ENCODE measurements around the gene EFNA5.

Gene EFNA5

DNA sequence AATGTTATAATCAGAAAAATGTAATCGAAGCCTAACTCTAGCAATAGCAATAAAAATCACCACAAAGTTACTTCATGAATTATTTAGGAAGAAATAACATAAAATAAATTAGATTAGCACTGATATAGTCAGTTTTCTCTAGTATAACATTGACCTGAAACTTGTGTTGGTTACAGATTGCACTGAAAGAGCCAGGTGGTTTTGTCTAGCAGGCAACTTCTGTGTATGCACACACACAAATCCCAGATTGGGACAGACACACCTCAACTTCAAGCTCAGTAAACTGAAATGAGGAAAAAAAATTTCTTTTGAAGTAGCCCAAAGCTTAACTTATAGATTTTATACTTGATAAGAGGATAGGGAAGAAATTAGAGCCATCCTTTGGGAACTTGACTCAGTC lies 129.3 kb downstream of the EFNA5 start:
- no peak for DNase-seq
- Histone ChIP-seq H3K36me3 (ENCODE audit: control insufficient read depth, insufficient read depth, low read length) (no peaks in the 10 kb centered on the region), H3K4me1 (ENCODE audit: control insufficient read depth, insufficient read depth, low read length, poor library complexity, severe bottlenecking) (no peaks in the 10 kb centered on the region), H3K27me3 (replicated peaks; ENCODE audit: control insufficient read depth, insufficient read depth, low read length, poor library complexity, severe bottlenecking) (no peaks in the 10 kb centered on the region), H3K9me3 (ENCODE audit: control insufficient read depth, low read length) (no peaks in the 10 kb centered on the region), H3K27ac (ENCODE audit: insufficient read depth, low read length, poor library complexity, severe bottlenecking) (no peak overlapping the region), H3K4me3 (ENCODE audit: insufficient read depth, low read depth, low read length, poor library complexity, severe bottlenecking) (no peak overlapping the region)

DNA sequence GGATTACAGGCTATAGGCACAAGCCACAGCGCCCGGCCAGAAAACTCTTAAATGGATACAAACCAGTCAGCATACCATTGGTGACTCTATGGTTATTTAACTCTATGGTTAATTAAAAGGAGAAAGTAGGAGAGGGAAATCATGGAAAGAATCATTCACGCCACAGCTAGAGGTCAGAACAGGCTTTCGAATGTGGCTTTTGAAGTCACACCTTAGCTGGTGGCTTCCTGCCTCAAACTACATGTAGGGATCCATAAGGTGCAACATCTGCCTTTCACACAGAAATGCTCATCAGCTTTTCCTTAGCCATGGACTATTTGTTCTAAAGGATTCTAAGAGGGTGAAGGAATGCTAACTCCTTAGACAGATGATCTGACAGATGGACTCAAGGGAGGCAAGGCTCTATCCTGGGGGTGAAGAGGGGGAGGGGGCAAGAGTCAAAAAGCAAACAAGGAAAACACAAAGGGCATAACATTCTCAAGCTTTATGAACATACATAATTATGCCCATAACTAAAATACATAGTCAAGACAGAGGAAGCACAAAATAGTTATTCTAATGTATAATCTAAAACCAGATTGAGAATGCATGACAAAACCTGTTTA lies 130.9 kb downstream of the EFNA5 start:
- Histone ChIP-seq H3K27ac (ENCODE audit: insufficient read depth, low read length, poor library complexity, severe bottlenecking) (no peak overlapping the region), H3K9me3 (ENCODE audit: control insufficient read depth, low read length) (no peaks in the 10 kb centered on the region), H3K27me3 (replicated peaks; ENCODE audit: control insufficient read depth, insufficient read depth, low read length, poor library complexity, severe bottlenecking) (no peaks in the 10 kb centered on the region), H3K4me1 (ENCODE audit: control insufficient read depth, insufficient read depth, low read length, poor library complexity, severe bottlenecking) (no peaks in the 10 kb centered on the region), H3K36me3 (ENCODE audit: control insufficient read depth, insufficient read depth, low read length) (no peaks in the 10 kb centered on the region), H3K4me3 (ENCODE audit: insufficient read depth, low read depth, low read length, poor library complexity, severe bottlenecking) (no peak overlapping the region)
- DNase-seq, result no peak

DNA sequence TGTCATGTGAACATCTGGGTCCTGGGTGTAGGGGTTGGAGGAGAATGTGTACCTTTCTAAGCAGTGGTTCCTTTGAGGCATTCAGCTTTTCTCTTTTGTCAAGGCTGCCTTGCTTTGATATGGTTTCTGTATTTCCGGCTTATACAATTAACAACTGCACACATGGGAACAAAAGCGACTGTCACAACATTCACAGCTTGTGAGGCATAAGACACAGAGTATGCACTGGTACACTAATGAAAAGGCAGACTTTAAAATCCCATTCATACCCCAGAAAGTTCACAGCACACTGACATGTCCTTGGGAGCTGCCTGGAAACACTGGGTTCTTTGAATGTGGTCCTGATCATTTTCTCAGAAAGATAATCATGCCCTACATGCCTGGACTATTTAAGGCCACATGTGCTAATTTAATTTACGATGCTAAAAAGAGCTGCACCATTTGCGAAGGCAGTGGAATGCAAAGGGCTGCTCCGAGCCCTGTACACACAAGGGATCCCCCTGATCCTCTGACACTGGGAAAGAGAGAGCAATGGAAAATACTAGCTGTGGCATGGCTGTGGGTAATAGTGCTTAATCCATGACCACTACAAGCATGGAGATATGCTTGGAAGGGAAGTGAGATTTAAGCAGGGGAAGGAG lies 131.8 kb downstream of the EFNA5 start:
- H3K9me3 ChIP-seq (ENCODE audit: control insufficient read depth, low read length), result no peaks in the 10 kb centered on the region
- no peaks in the 10 kb centered on the region for H3K36me3 ChIP-seq (ENCODE audit: control insufficient read depth, insufficient read depth, low read length)
- H3K27ac ChIP-seq (ENCODE audit: insufficient read depth, low read length, poor library complexity, severe bottlenecking), result no peak overlapping the region
- no peak overlapping the region for H3K4me3 ChIP-seq (ENCODE audit: insufficient read depth, low read depth, low read length, poor library complexity, severe bottlenecking)
- DNase-seq, result no peak
- H3K4me1 ChIP-seq (ENCODE audit: control insufficient read depth, insufficient read depth, low read length, poor library complexity, severe bottlenecking), result no peaks in the 10 kb centered on the region
- no peaks in the 10 kb centered on the region for H3K27me3 ChIP-seq (replicated peaks; ENCODE audit: control insufficient read depth, insufficient read depth, low read length, poor library complexity, severe bottlenecking)

DNA sequence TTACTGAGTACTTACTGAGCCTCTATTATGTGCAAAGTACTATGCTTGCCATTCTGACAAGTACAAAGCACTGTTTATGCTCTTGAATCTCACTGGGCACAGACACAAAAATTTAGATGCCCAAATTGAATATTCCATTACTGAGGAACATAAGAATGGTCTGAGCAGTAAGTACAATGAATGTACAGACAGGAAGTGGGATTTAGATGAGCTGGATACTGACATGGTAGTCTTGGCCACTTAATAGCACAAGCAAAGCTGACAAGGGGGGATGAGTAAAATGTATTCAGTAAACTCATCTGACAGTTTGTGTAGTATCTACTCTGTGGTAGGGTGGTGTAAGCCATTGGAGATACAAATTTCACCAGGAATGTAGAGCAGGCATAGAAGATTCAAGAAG lies 132.4 kb downstream of the EFNA5 start:
- no peaks in the 10 kb centered on the region for H3K36me3 ChIP-seq (ENCODE audit: control insufficient read depth, insufficient read depth, low read length)
- no peaks in the 10 kb centered on the region for H3K9me3 ChIP-seq (ENCODE audit: control insufficient read depth, low read length)
- no peak overlapping the region for H3K4me3 ChIP-seq (ENCODE audit: insufficient read depth, low read depth, low read length, poor library complexity, severe bottlenecking)
- no peaks in the 10 kb centered on the region for H3K27me3 ChIP-seq (replicated peaks; ENCODE audit: control insufficient read depth, insufficient read depth, low read length, poor library complexity, severe bottlenecking)
- H3K4me1 ChIP-seq (ENCODE audit: control insufficient read depth, insufficient read depth, low read length, poor library complexity, severe bottlenecking), result no peaks in the 10 kb centered on the region
- no peak overlapping the region for H3K27ac ChIP-seq (ENCODE audit: insufficient read depth, low read length, poor library complexity, severe bottlenecking)
- no peak for DNase-seq

DNA sequence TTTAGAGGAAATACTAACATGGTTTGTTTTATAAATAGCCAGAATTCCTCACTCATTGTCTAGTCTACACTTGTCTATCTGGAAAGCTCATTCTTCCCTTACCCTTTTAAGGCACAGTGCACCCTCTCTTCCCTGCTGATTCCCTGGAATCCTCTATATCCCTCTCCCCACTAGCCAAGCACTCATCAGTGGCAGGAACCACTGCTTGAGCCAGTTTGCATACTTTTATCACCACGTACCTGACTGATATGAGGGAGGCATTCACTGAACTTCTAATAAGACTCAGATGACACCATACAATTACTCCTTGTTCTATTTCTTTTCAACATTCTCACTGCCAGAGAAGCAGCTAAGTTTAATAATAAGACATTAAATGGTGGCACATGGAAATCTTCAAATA lies 134.9 kb downstream of the EFNA5 start:
- no peak for DNase-seq
- no peak overlapping the region for H3K4me3 ChIP-seq (ENCODE audit: insufficient read depth, low read depth, low read length, poor library complexity, severe bottlenecking)
- no peaks in the 10 kb centered on the region for H3K9me3 ChIP-seq (ENCODE audit: control insufficient read depth, low read length)
- H3K4me1 ChIP-seq (ENCODE audit: control insufficient read depth, insufficient read depth, low read length, poor library complexity, severe bottlenecking), result no peaks in the 10 kb centered on the region
- no peaks in the 10 kb centered on the region for H3K36me3 ChIP-seq (ENCODE audit: control insufficient read depth, insufficient read depth, low read length)
- no peaks in the 10 kb centered on the region for H3K27me3 ChIP-seq (replicated peaks; ENCODE audit: control insufficient read depth, insufficient read depth, low read length, poor library complexity, severe bottlenecking)
- no peak overlapping the region for H3K27ac ChIP-seq (ENCODE audit: insufficient read depth, low read length, poor library complexity, severe bottlenecking)

DNA sequence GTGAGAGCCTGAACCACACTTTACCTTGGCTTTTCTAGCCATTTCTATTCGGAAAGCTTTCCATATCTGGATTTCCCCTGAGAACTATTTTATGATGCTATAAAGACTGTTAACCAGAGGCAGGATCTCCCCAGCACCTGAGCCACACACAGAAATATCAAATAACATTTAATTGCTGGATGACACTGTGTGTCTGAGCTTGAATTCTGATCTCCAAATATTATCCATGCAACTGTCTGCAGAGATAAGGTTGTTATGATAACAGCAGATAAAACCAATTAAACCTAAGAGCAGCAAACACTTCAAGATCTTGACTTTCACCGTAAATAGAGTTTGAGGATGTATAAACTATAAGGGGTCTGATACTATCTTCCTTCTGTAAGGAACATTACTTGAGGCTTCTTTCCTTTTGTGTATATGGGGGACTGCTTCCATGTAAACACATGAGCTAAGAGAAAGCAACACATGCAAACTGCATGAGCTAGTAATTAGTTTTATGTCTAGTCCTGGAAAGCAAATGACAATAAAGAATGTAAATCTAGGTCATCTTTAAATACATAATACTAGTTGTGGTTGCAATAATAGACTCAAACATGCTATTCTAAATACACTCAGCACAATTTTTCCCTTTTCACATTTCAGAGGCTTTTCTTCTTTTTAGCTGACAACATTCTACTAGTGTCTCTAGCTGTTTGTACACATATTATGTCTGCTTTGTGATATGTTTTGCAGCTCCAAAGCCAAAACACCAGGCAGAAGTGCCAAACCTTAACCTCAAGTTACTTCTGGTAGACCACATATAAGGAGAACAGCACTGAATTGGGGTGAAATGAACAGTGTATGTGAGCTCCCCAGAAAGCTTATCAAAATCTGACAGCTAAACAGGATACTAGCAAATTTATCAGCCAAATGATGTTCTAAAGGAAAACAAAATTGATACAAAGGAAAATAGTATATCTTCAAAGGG lies 136.5 kb downstream of the EFNA5 start:
- DNase-seq, result no peak
- H3K27ac ChIP-seq (ENCODE audit: insufficient read depth, low read length, poor library complexity, severe bottlenecking), result no peak overlapping the region

DNA sequence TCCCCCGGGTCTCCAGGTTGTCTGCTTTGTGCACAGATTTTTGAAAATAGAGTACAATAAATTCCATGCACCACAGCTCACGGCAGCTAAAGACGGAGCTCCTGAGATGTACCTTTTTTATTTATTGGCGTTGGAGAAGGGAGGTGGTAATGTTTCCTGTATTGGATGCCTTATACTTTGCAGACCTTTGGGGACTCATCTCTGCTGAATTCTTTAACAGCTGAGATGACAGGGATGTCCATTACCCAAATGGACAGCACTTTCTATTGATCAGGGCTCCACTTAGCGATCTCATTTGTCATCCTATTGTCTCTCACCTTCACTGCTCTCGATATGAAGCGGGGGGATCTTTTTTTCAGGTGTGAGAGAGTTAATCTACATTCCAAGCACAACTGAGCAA lies 137.8 kb downstream of the EFNA5 start:
- DNase-seq, result no peak
- Histone ChIP-seq H3K27me3 (replicated peaks; ENCODE audit: control insufficient read depth, insufficient read depth, low read length, poor library complexity, severe bottlenecking) (no peaks in the 10 kb centered on the region), H3K27ac (ENCODE audit: insufficient read depth, low read length, poor library complexity, severe bottlenecking) (no peak overlapping the region), H3K36me3 (ENCODE audit: control insufficient read depth, insufficient read depth, low read length) (no peaks in the 10 kb centered on the region), H3K4me3 (ENCODE audit: insufficient read depth, low read depth, low read length, poor library complexity, severe bottlenecking) (no peak overlapping the region), H3K9me3 (ENCODE audit: control insufficient read depth, low read length) (no peaks in the 10 kb centered on the region), H3K4me1 (ENCODE audit: control insufficient read depth, insufficient read depth, low read length, poor library complexity, severe bottlenecking) (no peaks in the 10 kb centered on the region)

More for the DNA sequence above, 136.5 kb downstream of the EFNA5 start:
- no peaks in the 10 kb centered on the region for H3K36me3 ChIP-seq (ENCODE audit: control insufficient read depth, insufficient read depth, low read length)
- H3K4me1 ChIP-seq (ENCODE audit: control insufficient read depth, insufficient read depth, low read length, poor library complexity, severe bottlenecking), result no peaks in the 10 kb centered on the region
- no peak overlapping the region for H3K4me3 ChIP-seq (ENCODE audit: insufficient read depth, low read depth, low read length, poor library complexity, severe bottlenecking)
- H3K27me3 ChIP-seq (replicated peaks; ENCODE audit: control insufficient read depth, insufficient read depth, low read length, poor library complexity, severe bottlenecking), result no peaks in the 10 kb centered on the region
- no peaks in the 10 kb centered on the region for H3K9me3 ChIP-seq (ENCODE audit: control insufficient read depth, low read length)

DNA sequence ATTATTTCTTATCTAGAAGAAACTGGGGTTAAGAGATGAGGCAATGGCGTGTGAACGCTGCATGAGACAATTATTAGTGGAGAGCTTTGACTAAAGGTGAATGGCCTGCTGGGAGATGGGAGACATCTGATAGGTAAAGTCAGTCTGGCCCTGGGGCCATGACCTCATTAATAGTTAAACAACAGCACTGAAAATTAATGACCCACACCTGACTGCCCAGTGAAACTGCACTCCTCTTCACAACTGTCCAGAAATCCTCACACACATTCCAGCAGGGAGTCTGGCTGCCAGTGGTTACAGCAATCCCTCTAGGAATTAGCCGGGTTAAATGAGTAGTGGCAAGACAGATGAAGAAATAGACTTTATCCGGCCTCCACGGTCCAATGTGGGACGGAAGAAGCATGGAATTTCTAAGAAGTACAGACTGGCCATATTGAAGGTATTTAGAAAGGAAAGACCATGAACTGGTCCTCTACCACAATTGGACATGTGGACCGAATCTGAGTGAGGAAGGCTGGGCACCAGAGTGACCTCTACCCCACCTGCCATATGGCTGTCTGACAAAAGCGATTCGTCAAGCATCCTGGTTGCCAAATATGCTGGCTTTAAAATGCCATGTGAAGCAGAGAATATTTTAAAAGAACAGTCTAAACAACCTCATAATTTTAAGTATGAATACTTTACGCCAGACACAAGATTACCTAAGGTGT lies 138.4 kb downstream of the EFNA5 start:
- no peak overlapping the region for H3K27ac ChIP-seq (ENCODE audit: insufficient read depth, low read length, poor library complexity, severe bottlenecking)
- no peak for DNase-seq

DNA sequence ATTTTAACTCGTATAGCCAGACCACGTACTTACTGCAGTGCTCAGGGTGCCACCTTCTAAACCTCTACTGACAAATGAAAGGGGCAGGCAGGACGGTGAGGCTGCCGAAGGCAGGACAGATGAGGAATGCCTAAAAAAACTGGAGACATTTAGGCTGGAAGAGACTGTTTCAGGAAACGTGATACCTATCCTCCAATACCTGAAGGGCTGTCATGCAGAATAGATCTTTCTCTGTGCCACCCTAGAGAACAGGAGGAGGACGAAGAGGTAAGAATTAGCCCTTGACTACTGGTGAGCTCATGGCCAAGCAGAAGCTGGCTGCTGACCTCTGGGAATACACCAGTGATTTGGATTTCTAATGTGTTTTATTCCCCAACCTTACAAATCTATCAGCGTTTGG lies 139.4 kb downstream of the EFNA5 start:
- Histone ChIP-seq H3K27ac (ENCODE audit: insufficient read depth, low read length, poor library complexity, severe bottlenecking) (no peak overlapping the region), H3K27me3 (replicated peaks; ENCODE audit: control insufficient read depth, insufficient read depth, low read length, poor library complexity, severe bottlenecking) (no peaks in the 10 kb centered on the region), H3K4me3 (ENCODE audit: insufficient read depth, low read depth, low read length, poor library complexity, severe bottlenecking) (no peak overlapping the region), H3K36me3 (ENCODE audit: control insufficient read depth, insufficient read depth, low read length) (no peaks in the 10 kb centered on the region), H3K9me3 (ENCODE audit: control insufficient read depth, low read length) (no peaks in the 10 kb centered on the region), H3K4me1 (ENCODE audit: control insufficient read depth, insufficient read depth, low read length, poor library complexity, severe bottlenecking) (no peaks in the 10 kb centered on the region)
- DNase-seq, result no peak

More for the DNA sequence above, 138.4 kb downstream of the EFNA5 start:
- Histone ChIP-seq H3K9me3 (ENCODE audit: control insufficient read depth, low read length) (no peaks in the 10 kb centered on the region), H3K4me3 (ENCODE audit: insufficient read depth, low read depth, low read length, poor library complexity, severe bottlenecking) (no peak overlapping the region), H3K36me3 (ENCODE audit: control insufficient read depth, insufficient read depth, low read length) (no peaks in the 10 kb centered on the region), H3K4me1 (ENCODE audit: control insufficient read depth, insufficient read depth, low read length, poor library complexity, severe bottlenecking) (no peaks in the 10 kb centered on the region), H3K27me3 (replicated peaks; ENCODE audit: control insufficient read depth, insufficient read depth, low read length, poor library complexity, severe bottlenecking) (no peaks in the 10 kb centered on the region)

Measured in effector memory CD4-positive, alpha-beta T cell (primary cell).